ENCODE measurements around the gene ZMYND8. TPM values are rescaled to one million over a fixed set of nuclear protein-coding genes. Genes with fewer than 3 reads are reported as not detected.

Gene ZMYND8
- polyA plus RNA-seq, 3 donors, result 1.4 to 13.8 (median 5.8) TPM

DNA sequence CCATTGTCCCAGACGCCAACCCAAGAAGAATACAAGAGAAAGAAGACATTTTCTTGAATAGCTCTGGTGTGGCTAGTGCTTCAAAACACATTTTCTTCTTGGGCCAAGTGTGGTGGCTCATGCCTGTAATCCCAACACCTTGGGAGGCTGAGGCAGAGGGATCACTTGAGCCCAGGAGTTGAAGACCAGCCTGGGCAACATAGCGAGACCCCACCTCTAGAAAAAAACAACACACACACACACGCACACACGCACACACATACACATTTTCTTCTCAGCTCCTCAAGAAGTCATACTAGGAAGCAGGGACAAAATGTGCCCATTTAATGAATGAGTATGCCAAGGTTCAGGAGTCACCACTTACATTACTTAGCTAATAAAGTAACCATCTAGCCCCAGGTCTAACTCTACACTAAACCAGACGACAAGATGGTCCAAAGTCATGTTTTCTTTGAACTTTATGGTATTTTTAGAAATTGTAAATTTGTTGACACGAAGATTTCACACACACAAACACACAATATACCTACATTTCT is 68.8 kb downstream of the ZMYND8 start:
- no peak overlapping the region for H3K4me3 Mint-ChIP-seq
- Histone ChIP-seq H3K4me2 (replicated peaks; ENCODE audit: extremely low read depth, low read length, poor library complexity, severe bottlenecking) (no peak overlapping the region), H3K27me3 (ENCODE audit: control insufficient read depth in 2 of 2, insufficient read depth in 2 of 2, low read length in 2 of 2) (no peaks in the 10 kb centered on the region), H3K4me3 (replicated peaks in 1 of 3; ENCODE audit: low read depth in 2 of 3, low read length in 3 of 3) (no peak overlapping the region), H4K20me1 (ENCODE audit: insufficient read depth, low read length) (no peaks in the 10 kb centered on the region), H3K9ac (ENCODE audit: insufficient read depth, low read length, poor library complexity, severe bottlenecking) (no peak overlapping the region), H3K27ac (ENCODE audit: low read depth in 1 of 2, low read length in 2 of 2) (no peak overlapping the region), H3K79me2 (ENCODE audit: insufficient read depth, low read length) (no peaks in the 10 kb centered on the region), H3K4me1 (ENCODE audit: control insufficient read depth in 1 of 2, insufficient read depth in 2 of 2, low read length in 2 of 2) (no peaks in the 10 kb centered on the region), H3K36me3 (replicated peaks in 1 of 2; ENCODE audit: control insufficient read depth in 1 of 2, insufficient read depth in 2 of 2, low read length in 2 of 2) (peaks cover 88 to 97% of the 10 kb centered on the region in 2 donors), H3K9me3 (replicated peaks in 1 of 2; ENCODE audit: control insufficient read depth in 1 of 2, insufficient read depth in 1 of 2, low read length in 2 of 2) (no peaks in the 10 kb centered on the region), H2AFZ (ENCODE audit: insufficient read depth, low read depth, low read length, poor library complexity, severe bottlenecking) (no peak overlapping the region)
- H3K27ac Mint-ChIP-seq, result no peak overlapping the region
- no CpG with 5 or more reads among the region's 6 CpGs for WGBS (ENCODE audit: insufficient coverage)
- peaks cover 82 to 94% of the 10 kb centered on the region in 2 donors for H3K36me3 Mint-ChIP-seq
- intact Hi-C loops (cut with micrococcal nuclease), result no loop called here
- no peak for DNase-seq
- no peaks in the 10 kb centered on the region for H3K27me3 Mint-ChIP-seq (ENCODE audit: low read depth in 3 of 3)
- TF ChIP-seq, protein P1, sequence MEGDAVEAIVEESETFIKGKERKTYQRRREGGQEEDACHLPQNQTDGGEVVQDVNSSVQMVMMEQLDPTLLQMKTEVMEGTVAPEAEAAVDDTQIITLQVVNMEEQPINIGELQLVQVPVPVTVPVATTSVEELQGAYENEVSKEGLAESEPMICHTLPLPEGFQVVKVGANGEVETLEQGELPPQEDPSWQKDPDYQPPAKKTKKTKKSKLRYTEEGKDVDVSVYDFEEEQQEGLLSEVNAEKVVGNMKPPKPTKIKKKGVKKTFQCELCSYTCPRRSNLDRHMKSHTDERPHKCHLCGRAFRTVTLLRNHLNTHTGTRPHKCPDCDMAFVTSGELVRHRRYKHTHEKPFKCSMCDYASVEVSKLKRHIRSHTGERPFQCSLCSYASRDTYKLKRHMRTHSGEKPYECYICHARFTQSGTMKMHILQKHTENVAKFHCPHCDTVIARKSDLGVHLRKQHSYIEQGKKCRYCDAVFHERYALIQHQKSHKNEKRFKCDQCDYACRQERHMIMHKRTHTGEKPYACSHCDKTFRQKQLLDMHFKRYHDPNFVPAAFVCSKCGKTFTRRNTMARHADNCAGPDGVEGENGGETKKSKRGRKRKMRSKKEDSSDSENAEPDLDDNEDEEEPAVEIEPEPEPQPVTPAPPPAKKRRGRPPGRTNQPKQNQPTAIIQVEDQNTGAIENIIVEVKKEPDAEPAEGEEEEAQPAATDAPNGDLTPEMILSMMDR (IDR thresholded peaks at IDR 0.05), result no peak
- no peaks in the 10 kb centered on the region for H3K9me3 Mint-ChIP-seq
- H3K4me1 Mint-ChIP-seq, result no peaks in the 10 kb centered on the region

DNA sequence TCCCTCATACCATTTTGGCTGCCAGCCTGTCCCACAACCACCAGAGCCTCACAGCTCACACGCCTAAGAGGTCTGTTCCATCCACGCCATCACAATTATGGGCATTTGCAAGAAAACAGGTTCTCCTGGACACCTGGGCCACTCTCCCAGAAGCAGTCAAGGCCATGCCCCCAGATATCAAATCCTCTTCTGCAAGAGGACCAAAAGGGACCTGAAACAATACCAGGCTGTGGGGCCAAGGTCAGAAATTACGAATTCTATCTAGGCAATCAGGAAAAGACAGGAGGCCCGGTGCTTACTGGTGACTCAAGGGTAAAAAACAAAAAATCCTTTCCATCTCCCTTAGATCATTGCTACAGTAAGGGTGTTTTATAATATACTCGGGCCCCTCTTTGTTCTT is 69.8 kb downstream of the ZMYND8 start:
- no peak overlapping the region for H3K4me3 ChIP-seq (replicated peaks in 1 of 3; ENCODE audit: low read depth in 2 of 3, low read length in 3 of 3)
- Mint-ChIP-seq H3K27me3 (ENCODE audit: low read depth in 3 of 3) (no peaks in the 10 kb centered on the region), H3K9me3 (no peaks in the 10 kb centered on the region), H3K4me1 (no peaks in the 10 kb centered on the region), H3K36me3 (peaks cover 82 to 94% of the 10 kb centered on the region in 2 donors), H3K4me3 (no peak overlapping the region), H3K27ac (peak overlapping the region in 1 of 7 donors; percentile 52)
- intact Hi-C loops (cut with micrococcal nuclease), result no loop called here
- no peak for DNase-seq
- no peaks in the 10 kb centered on the region for H3K79me2 ChIP-seq (ENCODE audit: insufficient read depth, low read length)
- H3K9ac ChIP-seq (ENCODE audit: insufficient read depth, low read length, poor library complexity, severe bottlenecking), result no peak overlapping the region
- no peaks in the 10 kb centered on the region for H3K27me3 ChIP-seq (ENCODE audit: control insufficient read depth in 2 of 2, insufficient read depth in 2 of 2, low read length in 2 of 2)
- H3K4me1 ChIP-seq (ENCODE audit: control insufficient read depth in 1 of 2, insufficient read depth in 2 of 2, low read length in 2 of 2), result no peaks in the 10 kb centered on the region
- H3K36me3 ChIP-seq (replicated peaks in 1 of 2; ENCODE audit: control insufficient read depth in 1 of 2, insufficient read depth in 2 of 2, low read length in 2 of 2), result peaks cover 88 to 97% of the 10 kb centered on the region in 2 donors
- no peaks in the 10 kb centered on the region for H4K20me1 ChIP-seq (ENCODE audit: insufficient read depth, low read length)
- no peak overlapping the region for H2AFZ ChIP-seq (ENCODE audit: insufficient read depth, low read depth, low read length, poor library complexity, severe bottlenecking)
- TF ChIP-seq, protein P1 (IDR thresholded peaks at IDR 0.05), result no peak
- no peak overlapping the region for H3K4me2 ChIP-seq (replicated peaks; ENCODE audit: extremely low read depth, low read length, poor library complexity, severe bottlenecking)
- H3K27ac ChIP-seq (ENCODE audit: low read depth in 1 of 2, low read length in 2 of 2), result no peak overlapping the region
- H3K9me3 ChIP-seq (replicated peaks in 1 of 2; ENCODE audit: control insufficient read depth in 1 of 2, insufficient read depth in 1 of 2, low read length in 2 of 2), result no peaks in the 10 kb centered on the region
- WGBS (ENCODE audit: insufficient coverage), result 100% methylated on average over 2 of the region's 5 CpGs

Measured in CD14-positive monocyte (primary cell).